HepG2 (cell line): Measurements from ENCODE around the gene EPHB4. TPM values are rescaled to one million over a fixed set of nuclear protein-coding genes. Genes with fewer than 3 reads are reported as not detected.

Source experiments
- ASH2L ChIP-seq: fragments of 300-600, 200-600 bp; sonication (generic); IDR thresholded peaks from 2 replicates; pipeline ENCODE4 v1.7.0; 2017; ENCODE audit warnings: low read depth, mild to moderate bottlenecking, moderate library complexity, mixed read lengths, low read length; ENCODE audit not compliant: insufficient read length
- ATF1 ChIP-seq: IDR thresholded peaks from 2 replicates; pipeline ENCODE4 v1.6.1; 2016; ENCODE audit warnings: mild to moderate bottlenecking, control low read depth
- ETV6 ChIP-seq: sonication (generic); formaldehyde crosslinking; conservative IDR thresholded peaks from 2 replicates; pipeline ENCODE4 v1.4.0; 2020; ENCODE audit warnings: missing genetic modification reagents
- KDM5B ChIP-seq: sonication (generic); formaldehyde crosslinking; IDR thresholded peaks from 2 replicates; pipeline ENCODE4 v1.4.0; 2020; ENCODE audit warnings: missing genetic modification reagents, mild to moderate bottlenecking, borderline replicate concordance
- KLF12 ChIP-seq: sonication (generic); formaldehyde crosslinking; IDR thresholded peaks from 2 replicates; pipeline ENCODE4 v1.4.0; 2020; ENCODE audit warnings: missing genetic modification reagents, borderline replicate concordance
- PHF8 ChIP-seq: sonication (generic); formaldehyde crosslinking; IDR thresholded peaks from 2 replicates; pipeline ENCODE4 v1.5.0; 2020; ENCODE audit warnings: missing genetic modification reagents
- RAD21 ChIP-seq: fragments of 450-650 bp; formaldehyde crosslinking; IDR thresholded peaks from 2 replicates; pipeline ENCODE4 v1.5.0; 2020; ENCODE audit warnings: mild to moderate bottlenecking
- SNRNP70 ChIP-seq: fragments of 200-400 bp; formaldehyde crosslinking; IDR thresholded peaks from 2 replicates; pipeline ENCODE4 v1.6.1; 2017; ENCODE audit warnings: mild to moderate bottlenecking, low read depth, low read length, moderate library complexity
- SRY ChIP-seq: sonication (generic); formaldehyde crosslinking; IDR thresholded peaks from 2 replicates; pipeline ENCODE4 v1.8.0; 2022; ENCODE audit warnings: mild to moderate bottlenecking, missing genetic modification reagents
- TBX2 ChIP-seq: sonication (generic); formaldehyde crosslinking; IDR thresholded peaks from 2 replicates; pipeline ENCODE4 v1.5.0; 2020; ENCODE audit warnings: missing genetic modification reagents, mild to moderate bottlenecking, borderline replicate concordance
- TCF7L2 ChIP-seq: IDR thresholded peaks from 2 replicates; pipeline ENCODE4 v1.6.1; 2011; ENCODE audit warnings: mild to moderate bottlenecking, low read depth, low read length, moderate library complexity
- ZC3H13 ChIP-seq: sonication (generic); formaldehyde crosslinking; IDR thresholded peaks from 2 replicates; pipeline ENCODE4 v1.8.1; 2023; ENCODE audit warnings: mild to moderate bottlenecking, missing genetic modification reagents, moderate library complexity
- ZNF121 ChIP-seq: sonication (generic); formaldehyde crosslinking; IDR thresholded peaks from 2 replicates; pipeline ENCODE4 v1.5.0; 2020; ENCODE audit warnings: mild to moderate bottlenecking, missing genetic modification reagents
- ZNF136 ChIP-seq: sonication (generic); formaldehyde crosslinking; IDR thresholded peaks from 2 replicates; pipeline ENCODE4 v1.8.1; 2022; ENCODE audit warnings: low read depth, mild to moderate bottlenecking, moderate library complexity, missing genetic modification reagents
- ZNF20 ChIP-seq: sonication (generic); formaldehyde crosslinking; IDR thresholded peaks from 2 replicates; pipeline ENCODE4 v1.4.0; 2020; ENCODE audit warnings: mild to moderate bottlenecking, moderate library complexity, missing genetic modification reagents
- ZNF616 ChIP-seq: sonication (generic); formaldehyde crosslinking; IDR thresholded peaks from 2 replicates; pipeline ENCODE4 v1.5.0; 2020; ENCODE audit warnings: low read depth, mild to moderate bottlenecking, missing genetic modification reagents
- polyA plus RNA-seq, 8 experiments: library from polyadenylated mRNA; depleted of rRNA in 3 of 8; stranded (reverse) in 7 of 8; unstranded in 1 of 8; fragments of >200 nt; fragmentation: Illumina TruSeq in 4 of 8; extraction: Trizol in 4 of 8; gene quantifications; 2 replicates each; pipeline versions ENCODE4 v1.2.1 to v1.2.3, GENCODE V29; 2011 to 2016; ENCODE audit warnings: low read depth in 4 of 8, missing spikeins in 1 of 8, mixed read lengths in 1 of 8; ENCODE audit not compliant: insufficient read depth in 1 of 8
- total RNA-seq, 5 experiments: library from RNA; depleted of rRNA; stranded (reverse); fragments of >200 nt; fragmentation: Illumina TruSeq; extraction: Trizol; gene quantifications; 2 replicates each; pipeline ENCODE4 v1.2.3, GENCODE V29; 2016; ENCODE audit warnings: low read depth in 1 of 5
- TF ChIP-seq, protein P1 (sequence below): sonication (generic); formaldehyde crosslinking; IDR thresholded peaks from 2 replicates; pipeline ENCODE4 v1.5.0; 2020; ENCODE audit warnings: missing genetic modification reagents
- TF ChIP-seq, protein P2 (sequence below): sonication (generic); formaldehyde crosslinking; IDR thresholded peaks from 2 replicates; pipeline ENCODE4 v1.5.0; 2020; ENCODE audit warnings: mild to moderate bottlenecking, missing genetic modification reagents, borderline replicate concordance
- TF ChIP-seq, protein P3 (sequence below): IDR thresholded peaks from 2 replicates; pipeline ENCODE4 v1.6.1; 2016; ENCODE audit warnings: mild to moderate bottlenecking, missing biosample characterization, missing genetic modification reagents

The EPHB4 gene
- total and polyA plus RNA-seq, 2 of the 13 experiments (the other 11 are each of a cell fraction or from before 2014, with no cell fraction given): 61.4 to 69.6 TPM

DNA sequence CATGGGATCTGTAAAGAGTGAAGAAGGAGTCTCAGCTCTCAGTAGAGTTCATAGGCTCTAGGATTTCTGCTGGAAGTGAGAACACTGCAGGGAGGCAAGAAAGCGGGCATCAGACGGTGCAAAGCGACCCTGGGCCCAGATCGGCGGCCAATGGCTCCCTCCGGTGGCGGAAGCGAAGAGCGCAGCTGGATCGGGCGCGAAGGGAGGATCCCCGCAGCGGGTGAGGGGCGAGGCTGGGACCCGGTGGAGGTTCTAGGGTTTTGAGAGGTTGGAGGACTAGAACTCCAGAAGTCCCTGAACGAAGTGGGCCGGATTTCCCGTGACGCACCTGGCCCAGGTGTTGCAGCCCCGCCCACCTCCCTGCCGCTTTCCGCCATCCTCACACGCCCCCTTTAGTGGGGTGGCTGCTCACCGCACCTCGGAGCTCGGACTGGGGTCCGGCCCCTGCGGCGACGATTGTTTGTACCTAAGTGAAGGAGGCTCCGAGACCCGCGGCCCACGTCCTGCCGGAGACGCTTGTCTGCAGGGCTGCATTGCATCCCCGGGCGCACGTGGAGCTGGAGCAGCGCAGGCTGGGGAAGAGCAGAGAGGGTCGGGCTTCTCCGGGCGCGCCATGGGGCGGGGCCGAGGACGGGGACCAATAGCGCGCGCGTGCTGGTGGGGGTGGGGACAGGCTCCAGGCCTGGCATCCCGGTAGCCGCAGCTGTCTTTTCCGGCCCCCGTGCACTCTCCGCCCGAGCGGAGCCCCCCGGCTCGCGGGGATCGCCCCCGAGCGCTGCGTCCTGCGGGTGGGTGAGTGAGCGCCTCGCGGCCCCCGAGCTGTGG is 24.9 kb upstream of the EPHB4 start, which contains the start of gene SLC12A9 (continued):
- TF ChIP-seq, protein P1, sequence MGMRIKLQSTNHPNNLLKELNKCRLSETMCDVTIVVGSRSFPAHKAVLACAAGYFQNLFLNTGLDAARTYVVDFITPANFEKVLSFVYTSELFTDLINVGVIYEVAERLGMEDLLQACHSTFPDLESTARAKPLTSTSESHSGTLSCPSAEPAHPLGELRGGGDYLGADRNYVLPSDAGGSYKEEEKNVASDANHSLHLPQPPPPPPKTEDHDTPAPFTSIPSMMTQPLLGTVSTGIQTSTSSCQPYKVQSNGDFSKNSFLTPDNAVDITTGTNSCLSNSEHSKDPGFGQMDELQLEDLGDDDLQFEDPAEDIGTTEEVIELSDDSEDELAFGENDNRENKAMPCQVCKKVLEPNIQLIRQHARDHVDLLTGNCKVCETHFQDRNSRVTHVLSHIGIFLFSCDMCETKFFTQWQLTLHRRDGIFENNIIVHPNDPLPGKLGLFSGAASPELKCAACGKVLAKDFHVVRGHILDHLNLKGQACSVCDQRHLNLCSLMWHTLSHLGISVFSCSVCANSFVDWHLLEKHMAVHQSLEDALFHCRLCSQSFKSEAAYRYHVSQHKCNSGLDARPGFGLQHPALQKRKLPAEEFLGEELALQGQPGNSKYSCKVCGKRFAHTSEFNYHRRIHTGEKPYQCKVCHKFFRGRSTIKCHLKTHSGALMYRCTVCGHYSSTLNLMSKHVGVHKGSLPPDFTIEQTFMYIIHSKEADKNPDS (CRISPR knock-in tag): no peak
- TF ChIP-seq ETV6 (CRISPR knock-in tag) (no peak), TCF7L2 (no peak), PHF8 (CRISPR knock-in tag) (peak; percentile 55), TBX2 (peak; percentile 70), ZNF136 (0 out of 2 replicates have a peak, but pooled peaks have one; percentile 65), ZC3H13 (peak; percentile 25; the same call in 1 of the 2 replicates), ZNF20 (CRISPR knock-in tag) (no peak), KLF12 (peak; percentile 66; the same call in 1 of the 2 replicates), SNRNP70 (no peak), ATF1 (CRISPR knock-in tag) (peak; percentile 23; the same call in 1 of the 2 replicates), SRY (CRISPR knock-in tag) (peak; percentile 85; the same call in 1 of the 2 replicates), ZNF616 (CRISPR knock-in tag) (0 out of 2 replicates have a peak, but pooled peaks have one; percentile 77), ZNF121 (0 out of 2 replicates have a peak, but pooled peaks have one; percentile 22), RAD21 (CRISPR knock-in tag) (peak; percentile 97), ASH2L (peak; percentile 76), KDM5B (CRISPR knock-in tag) (peak; percentile 65; the same call in 1 of the 2 replicates)
- TF ChIP-seq, protein P2, sequence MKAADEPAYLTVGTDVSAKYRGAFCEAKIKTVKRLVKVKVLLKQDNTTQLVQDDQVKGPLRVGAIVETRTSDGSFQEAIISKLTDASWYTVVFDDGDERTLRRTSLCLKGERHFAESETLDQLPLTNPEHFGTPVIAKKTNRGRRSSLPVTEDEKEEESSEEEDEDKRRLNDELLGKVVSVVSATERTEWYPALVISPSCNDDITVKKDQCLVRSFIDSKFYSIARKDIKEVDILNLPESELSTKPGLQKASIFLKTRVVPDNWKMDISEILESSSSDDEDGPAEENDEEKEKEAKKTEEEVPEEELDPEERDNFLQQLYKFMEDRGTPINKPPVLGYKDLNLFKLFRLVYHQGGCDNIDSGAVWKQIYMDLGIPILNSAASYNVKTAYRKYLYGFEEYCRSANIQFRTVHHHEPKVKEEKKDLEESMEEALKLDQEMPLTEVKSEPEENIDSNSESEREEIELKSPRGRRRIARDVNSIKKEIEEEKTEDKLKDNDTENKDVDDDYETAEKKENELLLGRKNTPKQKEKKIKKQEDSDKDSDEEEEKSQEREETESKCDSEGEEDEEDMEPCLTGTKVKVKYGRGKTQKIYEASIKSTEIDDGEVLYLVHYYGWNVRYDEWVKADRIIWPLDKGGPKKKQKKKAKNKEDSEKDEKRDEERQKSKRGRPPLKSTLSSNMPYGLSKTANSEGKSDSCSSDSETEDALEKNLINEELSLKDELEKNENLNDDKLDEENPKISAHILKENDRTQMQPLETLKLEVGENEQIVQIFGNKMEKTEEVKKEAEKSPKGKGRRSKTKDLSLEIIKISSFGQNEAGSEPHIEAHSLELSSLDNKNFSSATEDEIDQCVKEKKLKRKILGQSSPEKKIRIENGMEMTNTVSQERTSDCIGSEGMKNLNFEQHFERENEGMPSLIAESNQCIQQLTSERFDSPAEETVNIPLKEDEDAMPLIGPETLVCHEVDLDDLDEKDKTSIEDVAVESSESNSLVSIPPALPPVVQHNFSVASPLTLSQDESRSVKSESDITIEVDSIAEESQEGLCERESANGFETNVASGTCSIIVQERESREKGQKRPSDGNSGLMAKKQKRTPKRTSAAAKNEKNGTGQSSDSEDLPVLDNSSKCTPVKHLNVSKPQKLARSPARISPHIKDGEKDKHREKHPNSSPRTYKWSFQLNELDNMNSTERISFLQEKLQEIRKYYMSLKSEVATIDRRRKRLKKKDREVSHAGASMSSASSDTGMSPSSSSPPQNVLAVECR (CRISPR knock-in tag): peak; percentile 96
- TF ChIP-seq, protein P3, sequence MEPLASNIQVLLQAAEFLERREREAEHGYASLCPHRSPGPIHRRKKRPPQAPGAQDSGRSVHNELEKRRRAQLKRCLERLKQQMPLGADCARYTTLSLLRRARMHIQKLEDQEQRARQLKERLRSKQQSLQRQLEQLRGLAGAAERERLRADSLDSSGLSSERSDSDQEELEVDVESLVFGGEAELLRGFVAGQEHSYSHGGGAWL (CRISPR knock-in tag): peak; percentile 92
